CD14-positive monocyte (primary cell): ENCODE results near the gene RERE. TPM values are rescaled to one million over a fixed set of nuclear protein-coding genes. Genes with fewer than 3 reads are reported as not detected.

Experiments
- DNase-seq, 3 donors: peaks; one replicate each; pipeline ENCODE4 v3.0.0-alpha.2; 2011 to 2022
- H2AFZ ChIP-seq: 2 replicates; pipeline ENCODE4 v1.6.0; 2012; ENCODE audit warnings: mild to moderate bottlenecking, low read depth, low read length, inconsistent platforms; ENCODE audit not compliant: insufficient read depth, poor library complexity, severe bottlenecking
- H3K27ac ChIP-seq, 2 donors: 1 replicate in 1 of 2; 2 replicates in 1 of 2; pipeline ENCODE4 v1.5.1; 2012 to 2013; ENCODE audit warnings: low read length in 2 of 2, control low read depth in 1 of 2, inconsistent platforms in 1 of 2, low read depth in 1 of 2, mild to moderate bottlenecking in 1 of 2
- H3K27me3 ChIP-seq, 2 donors: one replicate each; pipeline versions ENCODE4 v1.6.0 to v1.6.1; 2011 to 2013; ENCODE audit warnings: low read length in 2 of 2; ENCODE audit not compliant: control insufficient read depth in 2 of 2, insufficient read depth in 2 of 2
- H3K36me3 ChIP-seq, 2 donors: replicated peaks in 1 of 2; 1 replicate in 1 of 2; 2 replicates in 1 of 2; pipeline versions ENCODE4 v1.5.1 to v1.6.1; 2012 to 2013; ENCODE audit warnings: low read length in 2 of 2, control low read depth in 1 of 2, inconsistent platforms in 1 of 2, mild to moderate bottlenecking in 1 of 2; ENCODE audit not compliant: insufficient read depth in 2 of 2, control insufficient read depth in 1 of 2
- H3K4me1 ChIP-seq, 2 donors: 1 replicate in 1 of 2; 2 replicates in 1 of 2; pipeline versions ENCODE4 v1.5.1 to v1.6.1; 2012 to 2013; ENCODE audit warnings: low read length in 2 of 2, control low read depth in 1 of 2, inconsistent platforms in 1 of 2, mild to moderate bottlenecking in 1 of 2, moderate library complexity in 1 of 2; ENCODE audit not compliant: insufficient read depth in 2 of 2, control insufficient read depth in 1 of 2
- H3K4me2 ChIP-seq: replicated peaks from 2 replicates; pipeline ENCODE3; 2012; ENCODE audit warnings: low read length, moderate library complexity, mild to moderate bottlenecking; ENCODE audit not compliant: poor library complexity, severe bottlenecking; ENCODE audit errors: extremely low read depth
- H3K4me3 ChIP-seq, 3 experiments: fragments of 200-600 bp in 1 of 3; sonication (generic) in 1 of 3; replicated peaks in 1 of 3; 1 replicate in 2 of 3; 2 replicates in 1 of 3; pipeline ENCODE4 v1.5.1; 2011 to 2013; ENCODE audit warnings: low read length in 3 of 3, mild to moderate bottlenecking in 3 of 3, control low read depth in 2 of 3, low read depth in 2 of 3, inconsistent platforms in 1 of 3, moderate library complexity in 1 of 3
- H3K79me2 ChIP-seq: 2 replicates; pipeline ENCODE4 v1.6.0; 2012; ENCODE audit warnings: mild to moderate bottlenecking, control low read depth, inconsistent platforms, low read length, moderate library complexity; ENCODE audit not compliant: insufficient read depth
- H3K9ac ChIP-seq: 2 replicates; pipeline ENCODE4 v1.6.0; 2017; ENCODE audit warnings: low read length, mild to moderate bottlenecking; ENCODE audit not compliant: insufficient read depth, poor library complexity, severe bottlenecking
- H3K9me3 ChIP-seq, 2 donors: replicated peaks in 1 of 2; 1 replicate in 1 of 2; 2 replicates in 1 of 2; pipeline versions ENCODE4 v1.5.1 to v1.6.1; 2012 to 2013; ENCODE audit warnings: low read length in 2 of 2, control low read depth in 1 of 2; ENCODE audit not compliant: control insufficient read depth in 1 of 2, insufficient read depth in 1 of 2
- H4K20me1 ChIP-seq: 2 replicates; pipeline ENCODE4 v1.6.0; 2012; ENCODE audit warnings: mild to moderate bottlenecking, low read length, control low read depth, moderate library complexity; ENCODE audit not compliant: insufficient read depth
- H3K27ac Mint-ChIP-seq, 7 donors: one replicate each; pipeline ENCODE4 v1.8.0; 2020; ENCODE audit warnings: mild to moderate bottlenecking in 7 of 7, mixed read lengths in 7 of 7, moderate library complexity in 6 of 7, inconsistent platforms in 2 of 7
- H3K27me3 Mint-ChIP-seq, 3 donors: one replicate each; pipeline ENCODE4 v1.8.0; 2021 to 2022; ENCODE audit warnings: low read depth in 3 of 3, mild to moderate bottlenecking in 3 of 3, mixed read lengths in 3 of 3, moderate library complexity in 3 of 3, inconsistent platforms in 1 of 3
- H3K36me3 Mint-ChIP-seq, 2 donors: one replicate each; pipeline ENCODE4 v1.8.0; 2020; ENCODE audit warnings: mixed read lengths in 2 of 2, inconsistent platforms in 1 of 2, mild to moderate bottlenecking in 1 of 2
- H3K4me1 Mint-ChIP-seq: one replicate; pipeline ENCODE4 v1.8.0; 2020; ENCODE audit warnings: mild to moderate bottlenecking, mixed read lengths
- H3K4me3 Mint-ChIP-seq, 2 donors: one replicate each; pipeline ENCODE4 v1.8.0; 2020; ENCODE audit warnings: mild to moderate bottlenecking in 2 of 2, mixed read lengths in 2 of 2, moderate library complexity in 1 of 2
- H3K9me3 Mint-ChIP-seq, 7 donors: one replicate each; pipeline ENCODE4 v1.8.0; 2020 to 2022; ENCODE audit warnings: mixed read lengths in 7 of 7, mild to moderate bottlenecking in 6 of 7, moderate library complexity in 6 of 7, inconsistent platforms in 2 of 7
- CTCF ChIP-seq: fragments of 200-600 bp; IDR thresholded peaks from one replicate; pipeline ENCODE4 v1.8.0; 2022; ENCODE audit warnings: antibody characterized with exemption, mild to moderate bottlenecking
- WGBS: methylation state at CpG from one replicate; pipeline ENCODE4 v1.1.5; 2013; ENCODE audit warnings: missing lambda C conversion rate; ENCODE audit not compliant: insufficient coverage; 5-methylcytosine and 5-hydroxymethylcytosine counted together
- intact Hi-C, 2 donors: fragments of 100-400 bp; cut with micrococcal nuclease; formaldehyde crosslinking; loops; one replicate each; pipeline versions ENCODE4 v1.15.0 to v1.15.1; 2023
- polyA plus RNA-seq, 3 donors: library from polyadenylated mRNA; depleted of rRNA in 1 of 3; unstranded in 2 of 3; stranded (reverse) in 1 of 3; fragments of 300-500 nt in 2 of 3; fragments of >200 nt in 1 of 3; fragmentation: Illumina TruSeq in 2 of 3; gene quantifications; 1 replicate in 2 of 3; 2 replicates in 1 of 3; pipeline ENCODE4 v1.2.3, GENCODE V29; 2012 to 2021

Gene RERE
- polyA plus RNA-seq, 3 donors: 1.2 to 19.4 (median 3.8) TPM

- Histone ChIP-seq H3K27me3 (no peaks in the 10 kb centered on the region), H3K79me2 (no peaks in the 10 kb centered on the region), H3K4me3 (no peak overlapping the region), H3K4me2 (no peak overlapping the region), H4K20me1 (no peaks in the 10 kb centered on the region), H3K9ac (no peak overlapping the region), H3K36me3 (no peaks in the 10 kb centered on the region), H3K27ac (no peak overlapping the region), H2AFZ (no peak overlapping the region), H3K9me3 (no peaks in the 10 kb centered on the region), H3K4me1 (no peaks in the 10 kb centered on the region)
- peaks cover 0 to 2% (median 0%) of the 10 kb centered on the region in 7 donors for H3K9me3 Mint-ChIP-seq
- H3K27ac Mint-ChIP-seq: no peak overlapping the region
- peaks cover 1 to 9% (median 5%) of the 10 kb centered on the region in 3 donors for H3K27me3 Mint-ChIP-seq
- WGBS: 79% methylated on average over 10 of the region's 12 CpGs
- DNase-seq: no peak
- TF ChIP-seq CTCF: no peak
- no peaks in the 10 kb centered on the region for H3K4me1 Mint-ChIP-seq
- no peaks in the 10 kb centered on the region for H3K36me3 Mint-ChIP-seq
- no peak overlapping the region for H3K4me3 Mint-ChIP-seq
- intact Hi-C loops: no loop called here
Observed at GRCh38 chr1:8329439-8329838, 488.0 kb downstream of the RERE start.

GRCh38 chr1:8328271-8328670, 489.2 kb downstream of the RERE start:
- DNase-seq: no peak
- H3K4me1 ChIP-seq: no peaks in the 10 kb centered on the region
- no peaks in the 10 kb centered on the region for H3K27me3 ChIP-seq
- Mint-ChIP-seq H3K27me3 (peaks cover 1 to 12% (median 5%) of the 10 kb centered on the region in 3 donors), H3K4me3 (no peak overlapping the region), H3K36me3 (no peaks in the 10 kb centered on the region), H3K4me1 (no peaks in the 10 kb centered on the region), H3K9me3 (peaks cover 0 to 2% (median 0%) of the 10 kb centered on the region in 7 donors), H3K27ac (no peak overlapping the region)
- no peak overlapping the region for H3K27ac ChIP-seq
- H4K20me1 ChIP-seq: no peaks in the 10 kb centered on the region
- H3K9me3 ChIP-seq: no peaks in the 10 kb centered on the region
- H3K79me2 ChIP-seq: no peaks in the 10 kb centered on the region
- intact Hi-C loops: no loop called here
- no peak overlapping the region for H3K4me3 ChIP-seq
- H3K36me3 ChIP-seq: no peaks in the 10 kb centered on the region
- H3K4me2 ChIP-seq: no peak overlapping the region
- H2AFZ ChIP-seq: no peak overlapping the region
- H3K9ac ChIP-seq: no peak overlapping the region
- WGBS: 77% methylated on average over 14 of the region's 18 CpGs
- no peak for TF ChIP-seq CTCF
